GM18508 (cell line): ENCODE measurements around the gene TSPAN16.

Experiments
- ATAC-seq: cut with Tn5 transposase; IDR thresholded peaks from one replicate; pipeline ENCODE4 v1.9.1; 2021; ENCODE audit warnings: moderate number of reproducible peaks; ENCODE audit not compliant: insufficient read depth, unreplicated experiment

The TSPAN16 gene

GRCh38 chr19:11295665-11296245, at the start of gene TSPAN16:
TSS of gene TSPAN16 (plus strand) at chr19:11296160. CDS start at chr19:11296298, 138 bp downstream.
- ATAC-seq, result no peak

GRCh38 chr19:11246941-11247340, 49.0 kb upstream of the TSPAN16 start:
- ATAC-seq, result no peak

- ATAC-seq, result no peak
These were observed 48.6 kb upstream of the TSPAN16 start for GRCh38 chr19:11247391-11247790.

GRCh38 chr19:11247934-11248333, 48.0 kb upstream of the TSPAN16 start:
- ATAC-seq, result no peak

GRCh38 chr19:11248852-11249251, 47.1 kb upstream of the TSPAN16 start:
- ATAC-seq, result no peak

GRCh38 chr19:11251217-11251616, 44.7 kb upstream of the TSPAN16 start:
- no peak for ATAC-seq

GRCh38 chr19:11251650-11252314, 44.2 kb upstream of the TSPAN16 start:
- no peak for ATAC-seq

GRCh38 chr19:11252665-11253355, 43.1 kb upstream of the TSPAN16 start:
- ATAC-seq, result no peak

- ATAC-seq, result no peak
These were observed 41.3 kb upstream of the TSPAN16 start for GRCh38 chr19:11254666-11255065.

- ATAC-seq, result no peak
These were observed 39.8 kb upstream of the TSPAN16 start for GRCh38 chr19:11256189-11256588.

- no peak for ATAC-seq
These were observed 38.0 kb upstream of the TSPAN16 start for GRCh38 chr19:11257846-11258380.

- no peak for ATAC-seq
These were observed 35.0 kb upstream of the TSPAN16 start for GRCh38 chr19:11260996-11261395.

GRCh38 chr19:11261431-11261970, 34.5 kb upstream of the TSPAN16 start:
- no peak for ATAC-seq

GRCh38 chr19:11261971-11262839, 33.8 kb upstream of the TSPAN16 start, which contains the start of gene DOCK6:
TSS of gene DOCK6 (minus strand) at chr19:11262524. CDS start at chr19:11262440, 84 bp downstream.
- no peak for ATAC-seq

GRCh38 chr19:11263726-11264125, 32.2 kb upstream of the TSPAN16 start:
- no peak for ATAC-seq

- no peak for ATAC-seq
These were observed 31.3 kb upstream of the TSPAN16 start for GRCh38 chr19:11264452-11265176.

- ATAC-seq, result no peak
These were observed 30.7 kb upstream of the TSPAN16 start for GRCh38 chr19:11265177-11265784.

GRCh38 chr19:11265785-11266236, 30.1 kb upstream of the TSPAN16 start:
- ATAC-seq, result no peak
